UCSD-AML1 (cell line): ENCODE results near the gene NRP2.

Experiments
- DNase-seq: peaks from one replicate; lab custom pipeline; 2025; ENCODE audit not compliant: unreplicated experiment; lab: John Stamatoyannopoulos, UW

The NRP2 gene

GRCh38 chr2:205706769-205707381 lies 24.6 kb downstream of the NRP2 start:
- DNase-seq: peak; percentile 71

- no peak for DNase-seq
These were observed 25.9 kb downstream of the NRP2 start for GRCh38 chr2:205708231-205708631.

GRCh38 chr2:205709319-205709718 lies 27.0 kb downstream of the NRP2 start:
- DNase-seq: no peak

GRCh38 chr2:205712508-205712907 lies 30.2 kb downstream of the NRP2 start:
- DNase-seq: no peak

- no peak for DNase-seq
These were observed 30.8 kb downstream of the NRP2 start for GRCh38 chr2:205713086-205713485.

- no peak for DNase-seq
These were observed 31.9 kb downstream of the NRP2 start for GRCh38 chr2:205714058-205714776.

GRCh38 chr2:205714789-205715720 lies 32.8 kb downstream of the NRP2 start:
- no peak for DNase-seq

GRCh38 chr2:205715831-205716525 lies 33.7 kb downstream of the NRP2 start:
- DNase-seq: peak; percentile 41

GRCh38 chr2:205717175-205717846 lies 35.0 kb downstream of the NRP2 start:
- no peak for DNase-seq

- no peak for DNase-seq
These were observed 35.7 kb downstream of the NRP2 start for GRCh38 chr2:205717999-205718398.

- DNase-seq: no peak
These were observed 37.5 kb downstream of the NRP2 start for GRCh38 chr2:205719847-205720246.

- DNase-seq: no peak
These were observed 38.2 kb downstream of the NRP2 start for GRCh38 chr2:205720451-205720902.

GRCh38 chr2:205721057-205721449 lies 38.8 kb downstream of the NRP2 start:
- DNase-seq: no peak

GRCh38 chr2:205722283-205722918 lies 40.1 kb downstream of the NRP2 start:
- DNase-seq: no peak

GRCh38 chr2:205723179-205723578 lies 40.9 kb downstream of the NRP2 start:
- DNase-seq: no peak

GRCh38 chr2:205725059-205725458 lies 42.8 kb downstream of the NRP2 start:
- no peak for DNase-seq

GRCh38 chr2:205726506-205726905 lies 44.2 kb downstream of the NRP2 start:
- no peak for DNase-seq

GRCh38 chr2:205727174-205727573 lies 44.9 kb downstream of the NRP2 start:
- DNase-seq: no peak

GRCh38 chr2:205728366-205728765 lies 46.1 kb downstream of the NRP2 start:
- DNase-seq: no peak

GRCh38 chr2:205730191-205730590 lies 47.9 kb downstream of the NRP2 start:
- no peak for DNase-seq
